HuH-7.5 (cell line): Measurements from ENCODE around the gene MYO7B.

Experiments used
- DNase-seq: peaks from one replicate; pipeline ENCODE4 v3.0.0; 2011; ENCODE audit warnings: low spot score

The MYO7B gene

DNA sequence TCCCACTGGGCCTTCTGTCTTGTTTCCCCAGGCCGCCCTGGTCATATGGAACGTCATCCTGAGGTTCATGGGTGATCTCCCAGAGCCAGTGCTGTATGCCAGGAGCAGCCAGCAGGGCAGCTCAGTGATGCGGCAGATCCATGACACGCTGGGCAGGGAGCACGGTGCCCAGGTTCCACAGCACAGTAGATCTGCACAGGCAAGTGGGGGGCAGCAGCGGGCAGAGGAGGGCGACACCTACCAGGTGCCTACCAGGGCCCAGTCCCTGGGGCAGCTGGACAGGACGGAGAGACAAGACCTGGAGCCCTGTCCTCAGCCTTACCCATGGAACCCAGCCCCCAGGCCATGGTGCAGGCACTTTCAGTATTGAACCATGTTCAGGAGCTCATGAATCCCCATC, 74.3 kb downstream of the MYO7B start:
- DNase-seq = no peak

GRCh38 chr2:127610561-127610960, 75.1 kb downstream of the MYO7B start:
- no peak for DNase-seq

- DNase-seq = no peak
Observed at GRCh38 chr2:127611076-127611925, 75.8 kb downstream of the MYO7B start.

DNA sequence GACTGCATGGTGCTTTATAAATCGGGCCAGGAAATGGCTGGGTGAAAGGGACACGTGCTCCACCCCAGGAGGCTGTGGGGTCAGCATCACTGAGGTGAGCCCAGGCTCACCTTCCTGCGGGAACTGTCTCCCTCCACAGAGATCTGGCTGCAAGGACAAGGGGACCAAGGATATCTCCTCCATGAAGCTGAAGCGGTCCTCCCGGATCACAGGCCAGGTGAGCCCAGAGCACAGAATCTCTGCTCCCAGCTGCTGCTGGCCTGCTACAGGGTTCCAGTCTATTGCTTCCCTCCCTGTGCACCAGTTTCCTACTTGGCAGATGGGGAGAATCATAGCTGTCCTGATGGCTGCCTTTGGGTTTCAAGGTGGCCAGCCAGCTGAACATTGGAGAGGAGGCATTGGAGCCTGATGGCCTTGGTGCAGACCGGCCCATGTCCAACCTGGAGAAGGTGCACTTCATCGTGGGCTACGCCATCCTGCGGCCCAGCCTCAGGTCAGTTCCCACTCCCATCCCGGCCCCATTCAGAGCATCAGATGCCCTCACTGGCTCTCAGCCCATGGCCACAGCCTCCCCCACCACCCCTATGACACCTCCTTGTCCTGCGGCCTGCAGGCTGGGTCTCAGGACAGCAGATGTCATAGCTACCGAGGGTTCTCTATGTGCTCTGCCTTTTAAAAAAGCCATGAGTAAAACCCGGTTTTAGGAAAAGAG, 76.8 kb downstream of the MYO7B start:
- no peak for DNase-seq

DNA sequence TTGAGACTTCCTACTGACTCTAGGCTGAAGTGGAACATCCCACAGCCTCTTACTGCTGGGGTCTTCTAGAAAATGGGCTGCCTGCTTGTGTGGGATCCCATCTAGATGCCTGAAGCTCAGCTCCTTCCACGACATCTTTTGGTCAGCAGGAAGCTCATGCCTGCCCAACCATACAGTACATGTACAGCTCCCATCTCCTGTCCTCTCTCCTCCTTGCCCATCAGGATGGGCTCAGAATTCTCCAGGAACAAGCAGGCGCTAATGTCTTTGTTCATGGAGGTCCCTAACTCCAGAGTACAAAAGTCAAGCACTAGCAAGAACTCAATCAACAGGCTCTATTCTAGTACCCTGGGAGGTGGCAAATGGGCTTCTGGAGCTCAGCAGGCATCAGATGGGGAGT, 78.8 kb downstream of the MYO7B start:
- DNase-seq = no peak

DNA sequence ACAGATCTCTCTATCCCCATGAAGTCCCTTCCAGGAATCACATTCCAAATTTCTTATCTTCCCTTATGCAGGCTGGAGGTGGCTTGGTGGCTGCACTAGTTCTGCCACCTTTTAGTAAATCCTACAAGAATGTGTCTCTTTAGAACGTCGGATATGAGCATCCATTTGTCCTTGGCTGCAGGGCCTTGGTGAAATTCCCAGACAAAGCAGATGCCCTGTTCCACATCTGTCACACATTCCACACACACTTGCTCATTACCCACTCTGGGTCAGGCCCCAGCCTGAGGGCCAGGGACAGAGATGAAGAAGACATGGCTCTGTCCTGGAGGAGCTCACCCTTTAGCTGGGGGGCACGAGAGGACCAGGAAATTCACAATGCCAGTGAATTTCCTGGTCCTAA, 79.2 kb downstream of the MYO7B start:
- no peak for DNase-seq

- no peak for DNase-seq
Observed at GRCh38 chr2:127615511-127616166, 80.2 kb downstream of the MYO7B start.

GRCh38 chr2:127618551-127619202, 83.2 kb downstream of the MYO7B start:
- no peak for DNase-seq

- DNase-seq = no peak
Observed at GRCh38 chr2:127619203-127619590, 83.7 kb downstream of the MYO7B start.

DNA sequence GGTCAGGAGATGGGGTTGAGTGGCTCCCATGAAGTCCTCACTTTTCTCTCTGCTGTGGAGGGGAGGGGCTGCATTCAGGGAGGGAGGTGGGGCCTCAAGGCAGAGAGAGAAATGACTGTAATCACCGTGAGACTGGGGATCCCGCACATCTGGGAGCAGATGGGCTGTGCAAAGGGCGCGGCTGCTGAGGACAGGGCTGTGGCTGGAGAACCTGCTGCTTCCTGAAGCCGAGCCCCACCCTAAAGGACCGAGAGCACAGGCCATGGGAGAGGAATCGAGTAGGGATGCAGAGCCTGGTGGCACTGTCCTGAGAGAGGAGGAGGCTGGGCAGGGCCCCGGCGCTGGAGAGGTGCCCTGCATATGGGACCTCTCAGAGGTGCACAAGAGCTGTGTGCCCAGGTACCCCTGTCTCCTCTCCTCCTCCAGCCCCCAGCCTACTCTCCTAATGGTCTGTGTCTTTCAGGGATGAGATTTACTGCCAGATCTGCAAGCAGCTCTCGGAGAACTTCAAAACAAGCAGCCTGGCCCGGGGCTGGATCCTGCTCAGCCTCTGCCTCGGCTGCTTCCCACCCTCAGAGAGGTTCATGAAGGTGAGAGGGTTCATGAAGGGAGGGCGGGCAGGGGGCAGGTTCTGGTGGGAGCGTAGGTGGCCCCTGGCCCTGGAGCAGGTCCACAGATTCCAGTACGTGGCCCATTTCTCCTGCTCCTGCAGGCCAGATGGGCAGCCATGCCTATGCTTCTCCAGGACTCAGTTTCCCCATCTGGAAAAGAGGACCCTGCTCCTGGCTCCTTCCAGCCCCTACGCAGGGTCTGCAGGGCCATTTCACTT, 84.6 kb downstream of the MYO7B start:
- DNase-seq = no peak

DNA sequence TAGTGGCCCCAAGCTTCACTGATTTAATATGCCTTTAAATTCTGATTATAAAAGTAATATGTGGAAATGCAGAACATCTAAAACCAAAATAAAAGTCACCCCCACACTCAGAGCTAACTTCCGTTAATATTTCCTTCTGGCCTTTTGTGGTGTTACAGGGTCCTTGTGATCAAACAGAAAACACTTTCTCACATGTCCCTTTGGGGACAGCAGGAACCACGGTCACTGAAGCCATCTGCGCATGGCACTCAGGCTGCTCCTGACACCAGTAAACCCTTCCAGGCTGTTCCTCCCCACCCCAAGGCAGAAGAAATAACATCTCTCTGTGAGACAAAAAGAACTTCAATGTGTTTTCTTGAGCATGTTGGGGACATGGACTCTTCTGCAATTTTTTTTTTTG, 85.4 kb downstream of the MYO7B start:
- no peak for DNase-seq

GRCh38 chr2:127621981-127622431, 86.5 kb downstream of the MYO7B start:
- DNase-seq = no peak

GRCh38 chr2:127622561-127623387, 87.3 kb downstream of the MYO7B start:
- DNase-seq = no peak

GRCh38 chr2:127623388-127624319, 88.2 kb downstream of the MYO7B start:
- DNase-seq = no peak

DNA sequence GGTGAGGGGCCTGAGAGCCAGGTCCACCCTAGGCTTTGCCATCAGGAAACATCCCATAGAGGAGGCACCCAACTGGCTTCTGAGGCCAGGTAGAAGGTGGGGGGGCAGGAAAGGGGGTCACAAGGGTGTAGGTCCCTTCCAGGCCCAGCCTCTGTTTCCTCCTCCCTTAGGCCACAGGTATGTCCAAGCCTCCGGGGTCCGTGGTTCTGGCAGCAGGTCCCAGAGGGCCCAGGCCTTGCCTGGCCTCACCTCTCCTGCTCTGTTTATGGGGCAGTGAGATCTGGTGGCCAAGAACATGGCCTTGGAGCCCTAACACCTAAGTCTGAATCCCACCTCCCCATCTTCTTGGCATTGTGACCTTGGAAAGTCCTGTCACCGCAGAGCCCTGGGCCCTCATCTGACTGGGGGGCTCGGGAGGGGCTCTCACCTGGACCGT, 88.9 kb downstream of the MYO7B start:
- no peak for DNase-seq

DNA sequence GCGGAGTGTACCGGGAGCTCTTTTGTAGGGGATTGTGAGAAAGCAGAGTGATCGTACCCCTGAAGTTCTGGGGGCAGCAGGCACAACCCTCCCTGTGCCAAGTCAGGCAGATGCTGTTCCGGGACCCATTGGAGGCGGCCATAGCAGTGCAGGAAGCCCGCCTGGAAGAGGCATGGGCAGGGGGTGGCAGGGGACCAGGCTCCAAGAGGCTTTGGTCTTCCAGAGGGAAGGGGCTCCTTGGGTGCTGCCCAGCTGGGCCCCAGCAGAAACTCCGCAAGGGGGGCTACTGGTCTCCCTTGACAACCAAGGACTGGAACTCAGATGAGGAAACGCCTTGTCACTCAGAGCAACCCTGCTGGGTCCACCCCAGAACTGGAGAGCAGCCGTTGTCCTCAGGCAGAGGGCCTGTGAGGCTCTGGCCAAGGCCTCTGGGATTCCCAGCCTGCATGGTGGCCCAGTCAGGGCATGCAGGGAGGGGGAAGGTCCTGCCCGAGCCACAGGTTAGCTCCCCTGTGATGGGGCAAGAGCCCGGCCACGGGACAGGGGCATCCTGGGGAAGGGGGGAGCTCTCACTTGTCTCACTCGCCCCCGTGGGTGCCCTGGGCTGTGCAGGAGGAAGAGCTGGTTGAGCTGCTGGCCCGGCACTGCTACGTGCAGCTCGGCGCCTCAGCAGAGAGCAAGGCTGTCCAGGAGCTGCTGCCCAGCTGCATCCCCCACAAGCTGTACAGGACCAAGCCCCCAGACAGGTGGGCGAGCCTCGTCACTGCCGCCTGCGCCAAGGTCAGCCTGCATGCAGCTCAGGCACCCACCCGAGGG, 89.5 kb downstream of the MYO7B start:
- DNase-seq = no peak

DNA sequence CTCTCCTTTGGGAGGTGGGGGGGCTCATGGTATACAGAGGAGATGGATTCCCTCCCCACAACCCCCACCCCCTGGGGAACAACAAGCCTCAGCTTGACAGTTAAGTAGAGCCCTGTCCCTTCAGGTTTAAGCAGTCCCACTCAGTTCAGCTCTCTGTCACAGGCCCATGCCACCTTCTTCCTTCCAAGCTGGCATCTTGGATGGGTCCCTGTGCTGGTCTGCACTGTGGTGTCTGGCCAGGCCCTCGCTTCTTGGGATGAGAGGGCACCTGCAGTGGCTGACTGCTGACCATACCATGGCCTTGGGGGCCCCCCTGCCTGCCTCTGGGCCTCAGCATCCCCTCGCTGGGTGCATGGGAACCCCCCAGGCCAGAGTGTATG, 90.1 kb downstream of the MYO7B start:
- DNase-seq = no peak

DNA sequence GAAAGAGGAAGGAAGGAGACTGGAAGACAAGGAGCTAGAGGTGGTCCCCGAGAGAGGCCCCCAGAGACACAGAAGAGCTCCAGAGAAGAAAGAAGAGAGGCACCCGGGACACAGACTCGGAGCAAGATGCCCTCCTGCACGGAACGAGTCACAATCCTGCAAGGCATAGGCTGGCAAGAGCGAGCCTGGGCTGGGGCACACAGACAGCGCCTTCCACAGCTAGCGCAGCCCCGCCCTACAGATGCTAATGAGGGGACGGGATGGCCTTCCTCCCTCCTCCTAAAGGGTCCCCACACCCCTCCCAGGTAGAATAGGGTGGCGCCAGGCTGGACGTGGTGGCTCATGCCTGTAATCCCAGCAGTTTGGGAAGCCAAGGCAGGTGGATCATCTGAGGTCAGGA, 90.7 kb downstream of the MYO7B start:
- DNase-seq = no peak
